Body of pancreas (tissue), 4 donors: ENCODE measurements around the gene SPOCK3. TPM values are rescaled to one million over a fixed set of nuclear protein-coding genes. Genes with fewer than 3 reads are reported as not detected.

Source experiments
- ATAC-seq: fragments of 150-250 bp; one replicate; pipeline ENCODE4 v1.9.1; 2016
- DNase-seq, 4 donors: peaks; one replicate each; pipeline ENCODE4 v3.0.0-alpha.2; 2019
- H3K27ac ChIP-seq, 4 donors: fragments of 200-600 bp; sonication (generic); 1 replicate in 3 of 4; 2 replicates in 1 of 4; pipeline versions ENCODE4 v1.5.1 to v1.6.1; 2016 to 2019; ENCODE audit warnings: mild to moderate bottlenecking in 1 of 4, mixed read lengths in 1 of 4, moderate library complexity in 1 of 4
- H3K27me3 ChIP-seq, 2 donors: fragments of 200-600 bp; sonication (generic); one replicate each; pipeline ENCODE4 v1.6.0; 2016; ENCODE audit warnings: mild to moderate bottlenecking in 1 of 2
- H3K36me3 ChIP-seq, 2 donors: fragments of 200-600 bp; sonication (generic); replicated peaks in 1 of 2; 2 replicates each; pipeline ENCODE4 v1.5.1; 2016; ENCODE audit warnings: low read depth in 2 of 2; ENCODE audit not compliant: insufficient read depth in 1 of 2
- H3K4me1 ChIP-seq: fragments of 200-600 bp; sonication (generic); one replicate; pipeline ENCODE4 v1.6.0; 2016
- H3K4me3 ChIP-seq, 2 donors: fragments of 200-600 bp; sonication (generic); 1 replicate in 1 of 2; 2 replicates in 1 of 2; pipeline ENCODE4 v1.5.1; 2016 to 2019
- H3K9me3 ChIP-seq, 3 donors: fragments of 200-600 bp; sonication (generic); 1 replicate in 2 of 3; 2 replicates in 1 of 3; pipeline ENCODE4 v1.5.1; 2016
- CTCF ChIP-seq, 7 experiments: fragments of 450-650 bp in 4 of 7; fragments of 200-600 bp in 3 of 7; sonication (generic) in 3 of 7; IDR thresholded peaks; one replicate each; pipeline ENCODE4 v1.5.1; 2016 to 2019; ENCODE audit warnings: antibody characterized with exemption in 7 of 7
- POLR2A ChIP-seq, 3 donors: fragments of 450-650 bp; IDR thresholded peaks; one replicate each; pipeline ENCODE4 v1.6.1; 2016; ENCODE audit warnings: antibody characterized with exemption in 3 of 3, mild to moderate bottlenecking in 2 of 3
- WGBS, 2 donors: methylation state at CpG; one replicate each; pipeline ENCODE4 v1.1.5; 2017; 5-methylcytosine and 5-hydroxymethylcytosine counted together
- intact Hi-C: fragments of 100-400 bp; cut with DNase I; formaldehyde crosslinking; loops from one replicate; pipeline ENCODE4 v1.15.1; 2023
- total RNA-seq, 2 donors: library from RNA; depleted of rRNA; stranded (reverse); fragments of >200 nt; gene quantifications; one replicate each; pipeline ENCODE4 v1.1.0, GENCODE V29; 2016

The SPOCK3 gene
- total RNA-seq, 2 donors from 2014 or later: not detected

- Histone ChIP-seq H3K4me3 (no peak overlapping the region), H3K9me3 (no peaks in the 10 kb centered on the region), H3K27me3 (no peaks in the 10 kb centered on the region), H3K4me1 (no peaks in the 10 kb centered on the region), H3K27ac (no peak overlapping the region), H3K36me3 (no peaks in the 10 kb centered on the region)
- DNase-seq: no peak
- no peak for TF ChIP-seq CTCF (IDR thresholded peaks at IDR 0.05)
- peak; percentile 71 for ATAC-seq
- WGBS, 2 donors: 17 to 19% methylated on average over 3 of the region's 3 CpGs
- intact Hi-C loops: no loop called here
Measured at GRCh38 chr4:167185465-167185864, 48.8 kb downstream of the SPOCK3 start.

- H3K36me3 ChIP-seq: no peaks in the 10 kb centered on the region
- intact Hi-C loops: no loop called here
Measured at GRCh38 chr4:167183036-167183435, 51.3 kb downstream of the SPOCK3 start.

GRCh38 chr4:167177925-167178324 lies 56.4 kb downstream of the SPOCK3 start:
- Histone ChIP-seq H3K4me3 (no peak overlapping the region), H3K27ac (no peak overlapping the region), H3K9me3 (no peaks in the 10 kb centered on the region), H3K4me1 (no peaks in the 10 kb centered on the region), H3K27me3 (no peaks in the 10 kb centered on the region), H3K36me3 (no peaks in the 10 kb centered on the region)
- DNase-seq (no peak), ATAC-seq (no peak)
- intact Hi-C loops: no loop called here
- WGBS, 2 donors: 16 to 26% methylated on average over 1 of the region's 1 CpG
- TF ChIP-seq POLR2A (IDR thresholded peaks at IDR 0.05) (no peak), CTCF (IDR thresholded peaks at IDR 0.05) (no peak)

More at GRCh38 chr4:167183036-167183435, 51.3 kb downstream of the SPOCK3 start:
- ATAC-seq (no peak), DNase-seq (no peak)
- Histone ChIP-seq H3K4me3 (no peak overlapping the region), H3K27me3 (no peaks in the 10 kb centered on the region), H3K27ac (no peak overlapping the region), H3K4me1 (no peaks in the 10 kb centered on the region), H3K9me3 (no peaks in the 10 kb centered on the region)
- TF ChIP-seq CTCF (IDR thresholded peaks at IDR 0.05): no peak
- no peak for TF ChIP-seq POLR2A (IDR thresholded peaks at IDR 0.05)

- peak in 2 of 4 donors; percentile 16 to 29 for DNase-seq
- no peak for TF ChIP-seq CTCF (IDR thresholded peaks at IDR 0.05)
- TF ChIP-seq POLR2A (IDR thresholded peaks at IDR 0.05): no peak
- Histone ChIP-seq H3K27me3 (no peaks in the 10 kb centered on the region), H3K9me3 (no peaks in the 10 kb centered on the region), H3K36me3 (no peaks in the 10 kb centered on the region), H3K4me1 (no peaks in the 10 kb centered on the region), H3K27ac (no peak overlapping the region), H3K4me3 (no peak overlapping the region)
- intact Hi-C loops: no loop called here
- ATAC-seq: peak; percentile 45
- WGBS, 2 donors: 31 to 32% methylated on average over 6 of the region's 6 CpGs
Measured at GRCh38 chr4:167176723-167177367, 57.4 kb downstream of the SPOCK3 start.

- ATAC-seq (no peak), DNase-seq (no peak)
- no peaks in the 10 kb centered on the region for H3K36me3 ChIP-seq
- 65 to 69% methylated on average over 1 of the region's 1 CpG for WGBS, 2 donors
- no peaks in the 10 kb centered on the region for H3K4me1 ChIP-seq
- no peak for TF ChIP-seq POLR2A (IDR thresholded peaks at IDR 0.05)
- TF ChIP-seq CTCF (IDR thresholded peaks at IDR 0.05): no peak
- H3K9me3 ChIP-seq: no peaks in the 10 kb centered on the region
- intact Hi-C loops: no loop called here
- no peak overlapping the region for H3K4me3 ChIP-seq
- H3K27ac ChIP-seq: no peak overlapping the region
- no peaks in the 10 kb centered on the region for H3K27me3 ChIP-seq
Measured at GRCh38 chr4:167171928-167172327, 62.4 kb downstream of the SPOCK3 start.
